ENCODE results near the gene ZBTB6. TPM values are rescaled to one million over a fixed set of nuclear protein-coding genes. Genes with fewer than 3 reads are reported as not detected.
A peak's percentile ranks its signal among the peaks of the same experiment; 100 is the strongest.

ZBTB6 gene
- total and polyA plus RNA-seq, 2 of the 13 experiments (the other 11 are each of a cell fraction or from before 2014, with no cell fraction given): 3.7 to 7.1 TPM

GRCh38 chr9:122904823-122905710 lies 8.1 kb downstream of the ZBTB6 start, which contains the start of gene RC3H2 (continued):
- no peak for TF ChIP-seq AKNA (CRISPR knock-in tag; IDR thresholded peaks at IDR 0.05; ENCODE audit: borderline replicate concordance)
- TF ChIP-seq TAF15 (IDR thresholded peaks at IDR 0.05; ENCODE audit: low read depth, low read length, poor library complexity, severe bottlenecking): peak; percentile 94
- peak in 1 of 2 experiments; percentile 49; a peak in 2 of 4 replicates for TF ChIP-seq KLF16 (CRISPR knock-in tag; IDR thresholded peaks at IDR 0.05)
- 0 out of 2 replicates have a peak, but pooled peaks have one; percentile 64 for TF ChIP-seq ZNF20 (CRISPR knock-in tag; IDR thresholded peaks at IDR 0.05)
- TF ChIP-seq IRF1 (CRISPR knock-in tag; IDR thresholded peaks at IDR 0.05; ENCODE audit: low read depth): no peak
- TF ChIP-seq FIP1L1 (IDR thresholded peaks at IDR 0.05; ENCODE audit: borderline replicate concordance, insufficient read depth, low read depth, low read length): peak; percentile 68
- no peak for TF ChIP-seq IKZF1 (IDR thresholded peaks at IDR 0.05)
- no peak for TF ChIP-seq ZNF704 (CRISPR knock-in tag; IDR thresholded peaks at IDR 0.05; ENCODE audit: borderline replicate concordance)
- peak; percentile 75; the same call in 1 of the 2 replicates for TF ChIP-seq NFKB2 (CRISPR knock-in tag; IDR thresholded peaks at IDR 0.05; ENCODE audit: borderline replicate concordance)
- TF ChIP-seq TRIM22 (IDR thresholded peaks at IDR 0.05): no peak
- peak; percentile 97 for TF ChIP-seq ZNF263 (CRISPR knock-in tag; IDR thresholded peaks at IDR 0.05)
- peak; percentile 74; the same call in 1 of the 2 replicates for TF ChIP-seq ZNF235 (CRISPR knock-in tag; IDR thresholded peaks at IDR 0.05; ENCODE audit: borderline replicate concordance)
- TF ChIP-seq ISL2 (CRISPR knock-in tag; IDR thresholded peaks at IDR 0.05): peak; percentile 61; the same call in 1 of the 2 replicates
- TF ChIP-seq PLRG1 (conservative IDR thresholded peaks at IDR 0.05): no peak
- no peak for TF ChIP-seq GZF1 (CRISPR knock-in tag; IDR thresholded peaks at IDR 0.05)
- TF ChIP-seq DR1 (CRISPR knock-in tag; IDR thresholded peaks at IDR 0.05): peak; percentile 82
- peak; percentile 53; the same call in 1 of the 2 replicates for TF ChIP-seq RXRA (CRISPR knock-in tag; IDR thresholded peaks at IDR 0.05)
- TF ChIP-seq RCOR2 (CRISPR knock-in tag; IDR thresholded peaks at IDR 0.05): peak; percentile 97
- TF ChIP-seq RBM22 (optimal IDR thresholded peaks at IDR 0.05; ENCODE audit: low read length): no peak
- peak; percentile 76; the same call in 1 of the 2 replicates for TF ChIP-seq SRY (CRISPR knock-in tag; IDR thresholded peaks at IDR 0.05)
- no peak; the same call in 1 of the 2 replicates for TF ChIP-seq ZNF605 (CRISPR knock-in tag; IDR thresholded peaks at IDR 0.05)

All from HepG2 (cell line).